Astrocyte of the hippocampus (primary cell): Measurements from ENCODE around the gene ADSS1.

ENCODE experiments used
- DNase-seq: peaks from one replicate; pipeline ENCODE4 v3.0.0; 2011; ENCODE audit warnings: low read depth, low spot score

The ADSS1 gene

DNA sequence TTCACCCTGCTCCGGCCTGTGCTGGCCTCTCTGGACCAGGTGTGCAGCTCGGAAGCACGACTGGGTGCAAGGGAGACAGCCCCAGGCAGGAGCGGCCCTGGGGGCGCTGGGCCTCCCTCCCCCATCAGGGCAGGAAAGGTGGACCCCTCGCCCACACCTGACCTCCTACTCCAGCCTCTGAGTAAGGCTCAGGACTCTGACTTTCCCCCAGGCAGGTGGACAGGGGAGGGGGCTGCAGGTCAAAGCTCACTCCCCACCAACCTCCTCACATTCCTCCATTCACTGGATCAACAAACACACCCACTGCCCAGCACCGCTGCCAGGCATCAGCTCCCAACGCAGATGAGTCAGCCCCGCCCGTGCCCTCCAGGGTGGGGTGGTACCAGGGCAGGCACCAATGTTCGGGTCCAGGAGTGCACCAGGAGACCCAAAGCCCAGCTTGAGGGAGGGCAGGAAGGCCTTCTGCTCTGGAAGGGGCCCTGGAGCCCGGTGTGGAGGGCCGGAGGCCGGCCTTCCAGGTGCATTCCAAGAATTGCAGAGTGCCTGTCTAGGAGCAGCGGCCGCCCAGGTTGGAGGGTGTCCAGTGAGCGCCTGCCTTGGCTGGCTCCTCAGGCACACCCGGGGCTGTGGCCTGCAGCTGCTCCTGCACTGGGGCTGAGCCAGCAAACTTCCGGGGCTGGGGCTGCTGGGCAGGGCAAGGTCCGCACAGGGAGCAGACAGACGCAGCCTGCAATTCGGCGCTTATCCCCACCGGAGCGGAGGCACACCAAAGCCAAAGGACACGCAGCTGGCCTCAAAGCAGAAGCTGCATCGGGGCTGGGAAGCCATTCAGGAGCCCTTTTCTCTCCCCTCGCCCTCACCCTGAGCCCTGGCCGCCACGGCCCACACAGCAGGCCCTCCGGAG is 36.2 kb upstream of the ADSS1 start:
- peak; percentile 87 for DNase-seq

DNA sequence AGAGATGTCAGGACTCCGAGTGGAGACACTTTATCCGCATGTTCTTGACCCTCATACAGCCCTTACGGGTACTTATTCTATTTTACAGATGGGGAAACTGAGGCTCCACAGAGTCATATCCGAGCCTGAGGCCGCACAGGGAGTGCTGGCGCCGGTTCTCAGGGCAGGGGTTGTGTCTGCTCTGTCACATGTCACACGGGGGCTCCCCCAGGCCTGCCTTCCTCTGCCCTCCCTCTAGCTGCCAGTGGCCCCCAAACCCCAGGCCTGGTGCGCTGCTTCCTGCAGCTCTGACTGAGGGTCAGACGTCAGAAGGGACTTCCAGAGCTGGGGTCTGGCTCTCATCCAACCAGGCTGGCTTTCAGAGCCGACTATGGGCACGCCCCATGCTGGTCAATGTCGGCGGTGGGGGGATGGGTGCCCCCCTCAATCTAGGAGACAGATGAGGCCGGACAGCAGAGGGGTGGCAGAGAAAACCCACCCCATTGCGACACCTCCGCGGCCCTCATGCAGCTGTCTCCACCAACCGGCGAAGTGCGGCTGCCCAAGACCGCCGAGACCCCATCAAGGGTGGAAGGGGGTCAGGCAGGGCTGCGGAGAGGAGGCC is 35.4 kb upstream of the ADSS1 start:
- DNase-seq: peak; percentile 36

DNA sequence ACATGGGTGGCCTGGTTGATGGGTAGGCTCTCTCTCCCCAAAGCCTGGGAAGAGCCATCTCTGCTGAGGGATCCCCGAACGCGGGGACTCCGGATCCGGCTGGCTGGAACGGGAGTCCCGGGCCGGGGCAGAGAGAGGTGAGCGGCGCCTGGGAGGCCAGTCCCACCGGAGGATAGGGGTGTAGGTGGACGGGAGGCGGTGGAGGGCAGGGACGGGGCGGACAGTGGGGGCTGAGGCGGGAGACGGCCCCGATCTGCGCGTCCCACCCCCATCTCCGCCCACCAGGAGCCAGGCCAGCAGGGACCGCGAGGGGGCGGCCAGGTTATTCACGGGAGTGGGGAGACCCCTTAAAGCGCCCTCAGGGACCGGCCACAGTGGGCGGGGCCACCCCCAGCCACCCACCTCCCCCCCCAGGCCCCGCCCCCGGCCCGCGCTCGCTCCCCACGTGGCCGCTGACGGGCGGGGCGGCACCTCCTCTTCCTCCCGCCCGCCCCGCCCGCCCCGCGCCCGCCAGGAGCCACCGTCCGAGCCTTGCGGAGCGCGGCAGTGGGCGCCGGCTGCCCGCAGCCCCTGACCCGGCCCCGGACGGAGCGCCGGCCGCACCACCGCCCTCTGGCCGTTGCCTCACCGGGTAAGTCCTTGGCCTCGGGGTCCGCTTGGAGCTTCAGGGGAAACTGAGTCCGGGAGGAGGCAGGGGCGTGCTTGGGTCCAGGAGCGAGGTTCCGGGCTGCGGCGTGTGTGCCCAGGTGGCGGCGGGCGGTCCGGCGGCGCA is 34.7 kb upstream of the ADSS1 start, which contains the start of gene INF2:
Gene INF2, plus strand, starts transcription at position 510 of the 772 bp plus-strand sequence. CDS start 11,748 bp downstream, outside the sequence.
- peak; percentile 80 for DNase-seq

DNA sequence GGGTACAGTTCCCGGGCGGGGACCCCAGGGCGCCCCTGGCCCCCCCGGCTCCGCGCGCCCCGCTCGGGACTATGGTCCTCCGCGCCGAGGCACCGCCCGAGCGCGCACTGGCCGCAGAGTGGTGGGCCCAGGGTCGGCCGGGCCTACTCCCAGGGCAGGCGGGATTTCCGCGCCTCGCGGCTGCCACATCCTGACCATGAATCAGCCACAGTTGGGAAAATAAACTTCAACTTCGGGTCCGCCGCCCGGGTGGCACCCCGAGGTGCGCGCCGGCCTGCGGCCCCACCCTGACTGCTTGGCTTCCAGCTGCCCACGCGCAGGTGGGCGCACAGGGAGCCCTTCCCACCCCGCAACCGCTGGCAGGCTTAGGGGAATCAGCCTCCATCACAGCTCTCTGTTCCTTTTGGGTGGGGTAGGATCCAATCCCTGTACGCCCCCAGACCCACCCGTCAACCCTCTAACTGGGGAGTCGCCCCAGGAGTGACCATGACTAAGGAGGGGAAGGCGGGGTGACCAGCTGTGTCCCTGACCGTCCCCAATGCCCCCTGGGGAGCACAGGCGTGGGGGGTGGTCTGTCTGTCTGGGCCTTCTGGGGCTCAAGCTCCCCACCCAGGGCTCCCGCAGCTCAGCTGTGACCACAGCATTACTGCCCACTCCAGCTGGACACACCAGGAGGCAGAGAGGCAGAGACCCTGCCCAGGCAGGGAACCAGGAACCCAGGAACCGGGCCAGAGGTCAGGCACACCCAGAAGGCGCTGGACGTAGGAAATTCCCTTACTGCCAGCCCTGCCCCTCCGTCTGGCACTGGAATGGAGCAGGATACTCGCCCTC is 33.9 kb upstream of the ADSS1 start:
- peak; percentile 46 for DNase-seq

DNA sequence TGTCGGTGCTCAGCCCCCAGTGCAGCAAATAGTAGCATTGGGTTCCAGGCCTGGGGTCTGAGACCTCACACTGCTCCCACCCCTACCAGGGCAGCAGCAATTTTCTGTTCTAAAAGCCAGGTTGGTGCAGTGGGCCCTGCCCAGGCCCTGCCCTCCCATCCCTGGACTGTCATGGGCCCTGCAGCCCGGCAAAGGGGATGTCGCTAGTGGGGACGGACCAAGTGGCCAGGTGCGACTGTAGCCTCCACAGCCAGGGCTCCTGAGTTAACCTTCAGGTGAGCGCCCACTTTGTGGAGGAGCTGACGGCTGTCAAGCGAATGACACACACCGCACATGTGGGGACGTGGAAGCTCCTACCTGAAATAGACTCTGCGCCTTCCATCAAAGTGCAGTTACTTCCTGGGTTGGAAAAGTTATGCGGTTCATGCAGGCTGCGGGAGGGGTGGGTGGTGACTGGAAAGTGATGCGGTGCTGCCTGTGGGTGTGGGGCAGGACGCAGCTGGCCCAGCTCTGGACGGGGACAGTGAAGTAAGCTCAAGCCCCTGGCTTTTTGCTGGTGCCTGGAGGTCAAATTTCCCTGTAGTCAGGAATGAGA is 33.1 kb upstream of the ADSS1 start:
- no peak for DNase-seq

GRCh38 chr14:104691546-104692260 is 32.3 kb upstream of the ADSS1 start:
- DNase-seq: no peak

DNA sequence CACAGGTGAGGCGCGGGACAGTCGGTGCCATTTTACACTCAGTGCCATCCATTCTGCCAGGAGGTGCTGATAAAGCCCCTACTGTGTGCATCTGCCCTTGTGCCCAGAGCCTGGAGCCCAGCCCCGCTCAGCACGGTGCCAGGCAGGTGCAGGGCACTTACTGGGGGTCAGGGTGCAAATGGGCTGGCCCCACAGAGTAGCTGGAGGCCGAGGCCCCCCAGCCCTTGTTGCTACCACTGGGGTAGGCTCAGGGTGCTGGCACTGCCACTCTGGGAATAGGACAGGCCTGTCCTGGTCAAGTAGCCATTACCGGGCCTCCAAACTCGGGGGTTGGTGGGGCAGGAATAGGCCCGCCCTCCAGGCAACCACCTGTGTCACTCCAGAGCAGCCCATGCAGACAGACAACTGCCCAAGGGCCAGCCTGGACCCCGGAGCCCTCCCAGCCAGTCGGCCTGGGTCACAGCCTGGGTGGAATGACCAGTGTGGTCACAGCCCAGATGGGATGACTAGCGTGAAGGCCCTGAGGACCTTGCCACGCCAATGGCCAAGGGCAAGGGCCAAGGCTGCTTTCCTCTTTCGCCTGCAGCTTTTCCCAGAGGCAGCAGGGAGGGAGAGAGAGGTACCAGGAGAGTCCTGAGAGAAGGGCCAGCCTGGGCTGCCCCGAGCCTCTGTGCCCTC is 31.6 kb upstream of the ADSS1 start:
- no peak for DNase-seq

- DNase-seq: no peak
Observed at GRCh38 chr14:104692939-104693315, 31.1 kb upstream of the ADSS1 start.

- no peak for DNase-seq
Observed at GRCh38 chr14:104693482-104694431, 30.3 kb upstream of the ADSS1 start.

DNA sequence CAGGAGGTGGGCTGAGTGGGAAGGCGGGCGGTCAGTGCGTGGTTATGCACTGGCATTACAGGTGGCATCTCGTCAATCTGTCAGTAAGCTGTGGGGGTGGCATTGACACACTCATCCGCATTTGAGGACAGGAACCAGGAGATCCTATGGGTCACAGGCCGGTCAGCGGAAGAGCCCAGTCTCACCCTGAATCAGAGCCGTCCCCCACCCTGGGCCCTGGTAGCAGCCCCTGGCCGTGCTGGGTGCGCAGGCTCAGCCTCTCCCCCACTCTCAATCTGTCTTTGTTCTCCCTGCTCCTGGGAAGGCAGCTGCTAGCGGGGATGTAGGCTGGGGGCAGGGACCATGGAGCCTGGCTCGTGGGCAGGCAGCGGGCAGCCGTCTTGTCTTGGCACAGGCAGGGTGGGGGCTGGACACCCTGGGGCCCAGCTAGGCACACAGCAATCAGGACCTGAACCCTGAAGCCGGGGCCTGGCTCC is 29.5 kb upstream of the ADSS1 start:
- DNase-seq: peak; percentile 59

DNA sequence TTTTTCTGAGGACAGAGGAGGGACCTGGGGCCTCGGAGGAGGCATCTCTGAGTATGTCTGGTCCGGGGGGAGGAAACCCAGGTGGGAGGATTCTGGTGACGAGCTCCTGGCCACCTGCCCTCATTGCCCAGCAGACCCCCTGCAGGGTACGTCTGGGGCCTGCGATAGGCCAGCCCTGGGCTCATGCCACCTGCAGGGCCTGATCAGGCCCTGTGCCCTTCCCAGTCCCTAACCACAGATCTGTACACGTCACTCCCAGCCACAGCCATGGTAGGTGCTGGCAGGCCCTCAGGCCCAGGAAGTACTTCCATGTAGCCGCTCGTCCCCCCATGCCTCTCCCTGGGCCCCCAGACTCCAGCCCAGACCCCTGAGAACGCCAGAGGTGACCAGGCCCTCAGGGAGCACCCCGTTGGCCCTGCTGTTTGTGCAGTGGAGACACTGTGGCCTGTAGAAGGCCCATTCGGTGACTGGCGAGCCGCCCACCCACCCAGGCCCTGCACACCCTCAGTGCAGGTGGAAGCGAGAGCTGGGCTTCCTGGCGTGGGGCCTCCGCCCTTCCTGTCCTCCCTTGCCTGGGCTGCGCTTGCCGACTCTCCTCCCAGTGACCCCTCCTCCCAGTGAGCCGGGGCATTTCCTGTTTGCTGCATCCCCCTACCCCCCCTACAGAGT is 28.9 kb upstream of the ADSS1 start:
- DNase-seq: peak; percentile 74

- DNase-seq: no peak
Observed at GRCh38 chr14:104695660-104696000, 28.4 kb upstream of the ADSS1 start.

GRCh38 chr14:104696671-104697316 is 27.2 kb upstream of the ADSS1 start:
- no peak for DNase-seq

DNA sequence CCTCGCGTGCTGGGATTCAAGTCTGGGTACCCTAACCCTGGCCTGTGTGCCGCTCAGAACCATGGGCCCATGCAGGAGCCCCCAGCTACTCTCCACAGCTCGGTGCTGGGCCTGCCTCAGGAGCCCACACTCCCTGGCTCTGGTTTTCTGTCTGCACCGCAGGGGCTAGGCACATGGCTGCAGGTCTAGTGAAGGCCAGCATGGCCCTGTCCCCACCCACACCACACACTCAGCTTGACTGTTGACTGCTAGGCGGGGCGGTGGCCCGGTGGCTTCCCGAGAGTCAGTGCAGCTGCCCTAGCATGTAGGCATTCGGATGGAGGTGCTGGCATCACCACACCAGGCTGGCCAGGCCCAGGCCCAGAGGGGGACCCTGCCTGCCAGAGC is 26.7 kb upstream of the ADSS1 start:
- DNase-seq: no peak

DNA sequence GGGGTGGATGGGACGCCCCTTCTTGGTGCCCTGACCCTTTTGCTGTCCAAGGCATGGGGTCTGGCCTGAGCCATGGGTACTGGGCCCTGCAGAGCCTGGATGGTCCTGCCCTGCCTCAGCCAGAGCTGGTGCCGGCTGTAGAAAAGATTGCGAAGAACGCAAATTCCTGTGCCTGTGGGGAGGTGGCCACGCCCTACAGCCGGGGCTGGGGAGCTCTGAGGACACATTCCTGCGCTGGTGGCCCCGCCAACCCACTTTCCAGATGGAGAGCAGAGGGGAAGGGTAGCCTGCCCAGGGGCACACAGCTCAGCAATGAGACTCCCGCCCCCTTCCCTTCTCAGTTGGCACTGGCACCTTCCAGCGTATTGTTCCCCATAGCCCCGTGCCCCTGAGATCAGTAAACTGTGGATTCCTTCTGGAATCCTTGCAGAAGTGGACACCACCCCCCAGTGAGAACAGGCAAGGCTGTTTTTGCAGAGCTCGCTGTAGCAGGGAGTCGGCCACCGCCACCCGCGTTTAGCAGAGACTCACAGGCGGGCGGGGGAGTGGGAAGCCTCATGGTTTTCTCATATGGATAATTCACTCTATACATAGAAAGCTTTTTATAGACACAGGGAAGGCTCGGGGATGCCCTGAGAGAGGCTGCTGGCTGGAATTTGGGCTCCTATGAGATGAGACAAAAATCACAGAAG is 26.0 kb upstream of the ADSS1 start:
- peak; percentile 64 for DNase-seq

GRCh38 chr14:104698688-104699425 is 25.2 kb upstream of the ADSS1 start:
- no peak for DNase-seq
